NCI-H2171 treated with DMSO at 0.1 percent for 48 hours (cell line): Measurements from ENCODE around the gene NXPH4.

Experiments
- DNase-seq: peaks from one replicate; lab custom pipeline; 2025; lab: John Stamatoyannopoulos, UW

The NXPH4 gene

GRCh38 chr12:57183939-57184725 is 32.5 kb upstream of the NXPH4 start:
- no peak for DNase-seq

GRCh38 chr12:57185403-57185802 is 31.2 kb upstream of the NXPH4 start:
- no peak for DNase-seq

GRCh38 chr12:57185906-57186508 is 30.6 kb upstream of the NXPH4 start:
- no peak for DNase-seq

- no peak for DNase-seq
These were observed 29.1 kb upstream of the NXPH4 start for GRCh38 chr12:57187222-57188089.

- DNase-seq = no peak
These were observed 28.5 kb upstream of the NXPH4 start for GRCh38 chr12:57188090-57188425.

- DNase-seq = peak; percentile 82
These were observed 26.6 kb upstream of the NXPH4 start for GRCh38 chr12:57190037-57190436.

- DNase-seq = no peak
These were observed 25.8 kb upstream of the NXPH4 start for GRCh38 chr12:57190821-57191220.

- DNase-seq = no peak
These were observed 25.2 kb upstream of the NXPH4 start for GRCh38 chr12:57191410-57191809.

- no peak for DNase-seq
These were observed 23.7 kb upstream of the NXPH4 start for GRCh38 chr12:57192920-57193319.

GRCh38 chr12:57193706-57194245 is 22.8 kb upstream of the NXPH4 start:
- peak; percentile 28 for DNase-seq

- no peak for DNase-seq
These were observed 22.3 kb upstream of the NXPH4 start for GRCh38 chr12:57194253-57194652.

GRCh38 chr12:57195186-57195585 is 21.4 kb upstream of the NXPH4 start:
- DNase-seq = no peak

- DNase-seq = no peak
These were observed 20.8 kb upstream of the NXPH4 start for GRCh38 chr12:57195611-57196371.

- DNase-seq = no peak
These were observed 20.2 kb upstream of the NXPH4 start for GRCh38 chr12:57196439-57196838.

GRCh38 chr12:57196956-57197355 is 19.6 kb upstream of the NXPH4 start:
- DNase-seq = no peak

- no peak for DNase-seq
These were observed 18.3 kb upstream of the NXPH4 start for GRCh38 chr12:57198329-57198728.

GRCh38 chr12:57199191-57199590 is 17.4 kb upstream of the NXPH4 start:
- DNase-seq = no peak

- DNase-seq = no peak
These were observed 16.1 kb upstream of the NXPH4 start for GRCh38 chr12:57200497-57200896.

- no peak for DNase-seq
These were observed 15.4 kb upstream of the NXPH4 start for GRCh38 chr12:57201219-57201618.

- no peak for DNase-seq
These were observed 15.0 kb upstream of the NXPH4 start for GRCh38 chr12:57201631-57202030.

- DNase-seq = no peak
These were observed 14.3 kb upstream of the NXPH4 start for GRCh38 chr12:57202321-57202720.

GRCh38 chr12:57203201-57203600 is 13.4 kb upstream of the NXPH4 start:
- DNase-seq = no peak
